ENCODE results near the gene RABGAP1L.

Gene RABGAP1L

GRCh38 chr1:174954073-174954460 is 794.7 kb downstream of the RABGAP1L start:
- Histone ChIP-seq H3K27ac (ENCODE audit: insufficient read depth in 1 of 2, low read depth in 1 of 2, low read length in 2 of 2, poor library complexity in 1 of 2, severe bottlenecking in 2 of 2) (peak overlapping the region in 1 of 2 experiments; percentile 59), H3K27me3 (replicated peaks in 2 of 5; ENCODE audit: control insufficient read depth in 4 of 5, insufficient read depth in 5 of 5, low read length in 4 of 5) (no peaks in the 10 kb centered on the region), H3K36me3 (ENCODE audit: control insufficient read depth in 4 of 4, insufficient read depth in 4 of 4, low read length in 3 of 4) (no peaks in the 10 kb centered on the region), H3K4me3 (ENCODE audit: control insufficient read depth in 1 of 7, extremely low read depth in 1 of 7, insufficient read depth in 4 of 7, low read depth in 2 of 7, low read length in 6 of 7) (no peak overlapping the region), H3K4me1 (ENCODE audit: control extremely low read depth in 1 of 4, control insufficient read depth in 4 of 4, insufficient read depth in 4 of 4, low read length in 3 of 4) (peaks cover 2 to 11% (median 10%) of the 10 kb centered on the region in 4 experiments), H3K9me3 (ENCODE audit: control extremely low read depth in 1 of 5, control insufficient read depth in 4 of 5, insufficient read depth in 2 of 5, low read depth in 1 of 5, low read length in 4 of 5) (no peaks in the 10 kb centered on the region)
- DNase-seq, result no peak
- ChIA-PET CTCF (interaction anchor here (1.3 kb wide), 1 partner anchor 32 kb away, joined by 3 read pairs; no protein-coding TSS in a partner anchor), POLR2A (interaction anchor here (0.6 kb wide), 1 partner anchor 50 kb away, joined by 3 read pairs; no protein-coding TSS in a partner anchor)

- peaks cover 2 to 11% (median 10%) of the 10 kb centered on the region in 4 experiments for H3K4me1 ChIP-seq (ENCODE audit: control extremely low read depth in 1 of 4, control insufficient read depth in 4 of 4, insufficient read depth in 4 of 4, low read length in 3 of 4)
- no peak overlapping the region for H3K4me3 ChIP-seq (ENCODE audit: control insufficient read depth in 1 of 7, extremely low read depth in 1 of 7, insufficient read depth in 4 of 7, low read depth in 2 of 7, low read length in 6 of 7)
- peak overlapping the region in 1 of 2 experiments; percentile 59 for H3K27ac ChIP-seq (ENCODE audit: insufficient read depth in 1 of 2, low read depth in 1 of 2, low read length in 2 of 2, poor library complexity in 1 of 2, severe bottlenecking in 2 of 2)
- no peaks in the 10 kb centered on the region for H3K27me3 ChIP-seq (replicated peaks in 2 of 5; ENCODE audit: control insufficient read depth in 4 of 5, insufficient read depth in 5 of 5, low read length in 4 of 5)
- ChIA-PET CTCF (no interaction called here), POLR2A (no interaction called here)
- H3K36me3 ChIP-seq (ENCODE audit: control insufficient read depth in 4 of 4, insufficient read depth in 4 of 4, low read length in 3 of 4), result no peaks in the 10 kb centered on the region
- DNase-seq, result peak in 2 of 3 donors; percentile 52 to 56
- no peaks in the 10 kb centered on the region for H3K9me3 ChIP-seq (ENCODE audit: control extremely low read depth in 1 of 5, control insufficient read depth in 4 of 5, insufficient read depth in 2 of 5, low read depth in 1 of 5, low read length in 4 of 5)
- 0% methylated on average over 1 of the region's 3 CpGs for WGBS (ENCODE audit: insufficient coverage)
Observed at GRCh38 chr1:174954671-174955669, 795.6 kb downstream of the RABGAP1L start.

- CTCF ChIA-PET, result no interaction called here
- no peak for DNase-seq
- H3K27me3 ChIP-seq (replicated peaks in 2 of 5; ENCODE audit: control insufficient read depth in 4 of 5, insufficient read depth in 5 of 5, low read length in 4 of 5), result no peaks in the 10 kb centered on the region
- POLR2A ChIA-PET, result no interaction called here
- no peaks in the 10 kb centered on the region for H3K36me3 ChIP-seq (ENCODE audit: control insufficient read depth in 4 of 4, insufficient read depth in 4 of 4, low read length in 3 of 4)
- H3K9me3 ChIP-seq (ENCODE audit: control extremely low read depth in 1 of 5, control insufficient read depth in 4 of 5, insufficient read depth in 2 of 5, low read depth in 1 of 5, low read length in 4 of 5), result no peaks in the 10 kb centered on the region
- no peak overlapping the region for H3K4me3 ChIP-seq (ENCODE audit: control insufficient read depth in 1 of 7, extremely low read depth in 1 of 7, insufficient read depth in 4 of 7, low read depth in 2 of 7, low read length in 6 of 7)
- H3K4me1 ChIP-seq (ENCODE audit: control extremely low read depth in 1 of 4, control insufficient read depth in 4 of 4, insufficient read depth in 4 of 4, low read length in 3 of 4), result peaks cover 2 to 11% (median 10%) of the 10 kb centered on the region in 4 experiments
- no CpG with 5 or more reads among the region's 3 CpGs for WGBS (ENCODE audit: insufficient coverage)
- no peak overlapping the region for H3K27ac ChIP-seq (ENCODE audit: insufficient read depth in 1 of 2, low read depth in 1 of 2, low read length in 2 of 2, poor library complexity in 1 of 2, severe bottlenecking in 2 of 2)
Observed at GRCh38 chr1:174956086-174956485, 796.8 kb downstream of the RABGAP1L start.

- DNase-seq, result no peak
- H3K4me1 ChIP-seq (ENCODE audit: control extremely low read depth in 1 of 4, control insufficient read depth in 4 of 4, insufficient read depth in 4 of 4, low read length in 3 of 4), result peaks cover 2 to 11% (median 10%) of the 10 kb centered on the region in 4 experiments
- CTCF ChIA-PET, result interaction anchor here (1.6 kb wide), 1 partner anchor 9 kb away, joined by 4 read pairs; no protein-coding TSS in a partner anchor
- H3K27me3 ChIP-seq (replicated peaks in 2 of 5; ENCODE audit: control insufficient read depth in 4 of 5, insufficient read depth in 5 of 5, low read length in 4 of 5), result no peaks in the 10 kb centered on the region
- no peak overlapping the region for H3K4me3 ChIP-seq (ENCODE audit: control insufficient read depth in 1 of 7, extremely low read depth in 1 of 7, insufficient read depth in 4 of 7, low read depth in 2 of 7, low read length in 6 of 7)
- no peaks in the 10 kb centered on the region for H3K9me3 ChIP-seq (ENCODE audit: control extremely low read depth in 1 of 5, control insufficient read depth in 4 of 5, insufficient read depth in 2 of 5, low read depth in 1 of 5, low read length in 4 of 5)
- H3K36me3 ChIP-seq (ENCODE audit: control insufficient read depth in 4 of 4, insufficient read depth in 4 of 4, low read length in 3 of 4), result no peaks in the 10 kb centered on the region
- POLR2A ChIA-PET, result no interaction called here
- no peak overlapping the region for H3K27ac ChIP-seq (ENCODE audit: insufficient read depth in 1 of 2, low read depth in 1 of 2, low read length in 2 of 2, poor library complexity in 1 of 2, severe bottlenecking in 2 of 2)
Observed at GRCh38 chr1:174956976-174957375, 797.7 kb downstream of the RABGAP1L start.

GRCh38 chr1:174957829-174958228 is 798.5 kb downstream of the RABGAP1L start:
- H3K27ac ChIP-seq (ENCODE audit: insufficient read depth in 1 of 2, low read depth in 1 of 2, low read length in 2 of 2, poor library complexity in 1 of 2, severe bottlenecking in 2 of 2), result no peak overlapping the region
- no peak overlapping the region for H3K4me3 ChIP-seq (ENCODE audit: control insufficient read depth in 1 of 7, extremely low read depth in 1 of 7, insufficient read depth in 4 of 7, low read depth in 2 of 7, low read length in 6 of 7)
- no peaks in the 10 kb centered on the region for H3K9me3 ChIP-seq (ENCODE audit: control extremely low read depth in 1 of 5, control insufficient read depth in 4 of 5, insufficient read depth in 2 of 5, low read depth in 1 of 5, low read length in 4 of 5)
- H3K27me3 ChIP-seq (replicated peaks in 2 of 5; ENCODE audit: control insufficient read depth in 4 of 5, insufficient read depth in 5 of 5, low read length in 4 of 5), result no peaks in the 10 kb centered on the region
- no peaks in the 10 kb centered on the region for H3K36me3 ChIP-seq (ENCODE audit: control insufficient read depth in 4 of 4, insufficient read depth in 4 of 4, low read length in 3 of 4)
- CTCF ChIA-PET, result interaction anchor here (0.9 to 1.6 kb wide), 2 partner anchors 8 to 15 kb away, joined by 3 to 4 read pairs; no protein-coding TSS in a partner anchor
- POLR2A ChIA-PET, result no interaction called here
- H3K4me1 ChIP-seq (ENCODE audit: control extremely low read depth in 1 of 4, control insufficient read depth in 4 of 4, insufficient read depth in 4 of 4, low read length in 3 of 4), result peaks cover 2 to 11% (median 10%) of the 10 kb centered on the region in 4 experiments
- DNase-seq, result no peak

- peaks cover 5 to 13% (median 10%) of the 10 kb centered on the region in 4 experiments for H3K4me1 ChIP-seq (ENCODE audit: control extremely low read depth in 1 of 4, control insufficient read depth in 4 of 4, insufficient read depth in 4 of 4, low read length in 3 of 4)
- no peaks in the 10 kb centered on the region for H3K9me3 ChIP-seq (ENCODE audit: control extremely low read depth in 1 of 5, control insufficient read depth in 4 of 5, insufficient read depth in 2 of 5, low read depth in 1 of 5, low read length in 4 of 5)
- CTCF ChIA-PET, result interaction anchor here (0.9 to 1.6 kb wide), 2 partner anchors 8 to 16 kb away, joined by 3 to 4 read pairs; no protein-coding TSS in a partner anchor
- no peaks in the 10 kb centered on the region for H3K27me3 ChIP-seq (replicated peaks in 2 of 5; ENCODE audit: control insufficient read depth in 4 of 5, insufficient read depth in 5 of 5, low read length in 4 of 5)
- no peaks in the 10 kb centered on the region for H3K36me3 ChIP-seq (ENCODE audit: control insufficient read depth in 4 of 4, insufficient read depth in 4 of 4, low read length in 3 of 4)
- no peak for DNase-seq
- POLR2A ChIA-PET, result no interaction called here
- no peak overlapping the region for H3K27ac ChIP-seq (ENCODE audit: insufficient read depth in 1 of 2, low read depth in 1 of 2, low read length in 2 of 2, poor library complexity in 1 of 2, severe bottlenecking in 2 of 2)
- H3K4me3 ChIP-seq (ENCODE audit: control insufficient read depth in 1 of 7, extremely low read depth in 1 of 7, insufficient read depth in 4 of 7, low read depth in 2 of 7, low read length in 6 of 7), result no peak overlapping the region
- WGBS (ENCODE audit: insufficient coverage), result 89% methylated on average over 1 of the region's 1 CpG
Observed at GRCh38 chr1:174958396-174958795, 799.1 kb downstream of the RABGAP1L start.

GRCh38 chr1:174960362-174960761 is 801.0 kb downstream of the RABGAP1L start:
- CTCF ChIA-PET, result interaction anchor here (0.7 kb wide), 1 partner anchor 545 kb away, joined by 3 read pairs; no protein-coding TSS in a partner anchor
- Histone ChIP-seq H3K9me3 (ENCODE audit: control extremely low read depth in 1 of 5, control insufficient read depth in 4 of 5, insufficient read depth in 2 of 5, low read depth in 1 of 5, low read length in 4 of 5) (no peaks in the 10 kb centered on the region), H3K27ac (ENCODE audit: insufficient read depth in 1 of 2, low read depth in 1 of 2, low read length in 2 of 2, poor library complexity in 1 of 2, severe bottlenecking in 2 of 2) (no peak overlapping the region), H3K4me3 (ENCODE audit: control insufficient read depth in 1 of 7, extremely low read depth in 1 of 7, insufficient read depth in 4 of 7, low read depth in 2 of 7, low read length in 6 of 7) (no peak overlapping the region), H3K36me3 (ENCODE audit: control insufficient read depth in 4 of 4, insufficient read depth in 4 of 4, low read length in 3 of 4) (no peaks in the 10 kb centered on the region), H3K4me1 (ENCODE audit: control extremely low read depth in 1 of 4, control insufficient read depth in 4 of 4, insufficient read depth in 4 of 4, low read length in 3 of 4) (peaks cover 16 to 23% (median 20%) of the 10 kb centered on the region in 4 experiments), H3K27me3 (replicated peaks in 2 of 5; ENCODE audit: control insufficient read depth in 4 of 5, insufficient read depth in 5 of 5, low read length in 4 of 5) (no peaks in the 10 kb centered on the region)
- POLR2A ChIA-PET, result no interaction called here
- DNase-seq, result no peak
- no CpG with 5 or more reads among the region's 2 CpGs for WGBS (ENCODE audit: insufficient coverage)
